GF-D8 (cell line): Measurements from ENCODE around the gene DNAL4.

Source experiments
- DNase-seq: peaks from one replicate; lab custom pipeline; 2025; lab: John Stamatoyannopoulos, UW

Gene DNAL4

DNA sequence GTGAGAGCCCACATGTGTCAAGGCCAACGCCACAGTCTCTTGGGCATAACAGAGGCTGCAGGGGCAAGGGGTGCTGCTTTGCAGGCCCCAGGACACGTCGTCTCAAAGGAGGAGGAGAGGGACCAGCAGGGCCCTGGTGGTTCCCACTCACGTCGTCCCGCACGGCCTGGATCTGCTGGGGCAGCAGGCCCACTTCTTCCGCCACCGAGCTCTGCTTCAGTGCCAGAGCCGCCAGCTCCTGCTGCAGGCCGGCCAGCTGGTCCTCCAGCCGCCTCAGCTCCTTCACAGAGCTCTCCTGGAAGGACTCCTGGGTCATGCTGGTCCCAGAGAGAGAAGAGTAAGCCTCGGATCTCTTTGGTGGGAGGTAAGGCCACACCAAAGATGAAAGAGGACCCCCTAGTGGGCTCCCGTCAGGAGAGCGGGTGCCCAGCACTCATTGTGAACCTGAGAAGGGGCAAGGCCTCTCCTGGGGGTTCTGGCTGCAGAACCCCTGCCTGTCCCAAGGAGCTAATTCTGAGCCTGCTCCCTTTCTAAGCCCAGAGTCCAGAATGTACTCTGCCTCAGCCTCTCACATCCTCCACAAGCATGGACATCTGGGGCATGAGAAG, 53.7 kb downstream of the DNAL4 start:
- DNase-seq: no peak

DNA sequence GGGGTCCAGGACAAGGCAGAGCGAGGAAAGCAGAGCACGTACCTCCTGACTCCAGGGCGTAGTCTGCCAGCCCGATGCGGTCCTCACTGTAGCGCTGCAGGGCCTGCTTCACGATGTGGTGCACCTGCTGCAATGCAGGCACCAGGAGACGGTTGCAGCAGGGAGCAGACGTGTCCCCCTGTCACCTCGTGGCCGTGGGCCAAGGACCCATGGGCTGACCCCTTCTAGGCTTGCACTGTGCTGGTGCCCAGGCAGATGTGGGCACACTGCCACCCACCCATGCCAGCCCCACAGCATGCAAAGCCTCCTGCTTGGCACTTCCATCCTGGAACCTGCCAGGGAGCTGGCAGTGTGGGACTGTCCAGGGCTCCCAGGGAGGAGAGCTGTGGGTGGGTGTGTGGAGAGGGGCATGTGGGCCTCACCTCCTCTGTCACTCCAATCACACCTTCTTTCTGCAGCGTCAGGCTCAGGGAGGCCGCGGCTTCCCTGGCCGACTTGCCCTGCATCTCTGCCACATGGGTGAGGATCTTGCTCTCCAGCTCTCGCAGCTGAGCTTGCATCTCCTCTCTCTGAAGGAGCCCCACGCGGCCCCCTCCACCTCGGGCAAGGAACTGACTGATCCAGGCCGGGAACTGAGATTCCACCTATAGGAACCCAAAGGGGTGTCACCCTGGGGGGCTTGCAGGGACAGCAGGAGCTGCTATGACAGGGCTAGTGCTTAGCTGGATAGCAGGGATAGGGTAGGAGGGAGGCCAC, 54.5 kb downstream of the DNAL4 start:
- no peak for DNase-seq

DNA sequence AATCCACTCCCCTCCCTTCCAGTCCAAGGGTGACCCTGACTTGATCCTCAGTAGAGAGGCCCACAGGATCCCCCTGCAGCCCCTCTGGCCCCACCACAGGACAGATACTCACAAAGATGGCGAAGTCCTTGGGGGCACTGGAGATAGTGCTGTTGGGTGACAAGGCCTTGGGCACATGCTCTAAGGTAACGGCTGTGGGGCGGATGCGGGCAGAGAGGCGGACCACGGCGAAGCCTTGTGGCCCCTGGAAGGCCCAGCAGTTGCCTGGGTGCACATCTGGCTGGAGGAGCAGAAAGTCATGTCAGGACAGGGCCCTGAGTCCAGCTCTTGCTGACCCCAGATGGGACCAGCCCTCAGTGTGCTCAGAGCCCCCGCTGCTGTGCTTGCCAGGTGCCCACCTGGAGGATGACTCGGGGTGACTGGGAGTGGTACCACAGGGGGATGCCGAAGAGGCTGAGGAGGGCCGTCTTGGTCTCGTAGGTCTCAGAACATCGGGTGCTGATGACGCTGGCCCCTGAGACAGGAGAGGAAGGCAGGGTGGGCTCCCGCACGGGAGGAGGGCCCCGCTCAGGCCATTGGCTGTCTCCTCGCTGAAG, 55.4 kb downstream of the DNAL4 start:
- DNase-seq: no peak

DNA sequence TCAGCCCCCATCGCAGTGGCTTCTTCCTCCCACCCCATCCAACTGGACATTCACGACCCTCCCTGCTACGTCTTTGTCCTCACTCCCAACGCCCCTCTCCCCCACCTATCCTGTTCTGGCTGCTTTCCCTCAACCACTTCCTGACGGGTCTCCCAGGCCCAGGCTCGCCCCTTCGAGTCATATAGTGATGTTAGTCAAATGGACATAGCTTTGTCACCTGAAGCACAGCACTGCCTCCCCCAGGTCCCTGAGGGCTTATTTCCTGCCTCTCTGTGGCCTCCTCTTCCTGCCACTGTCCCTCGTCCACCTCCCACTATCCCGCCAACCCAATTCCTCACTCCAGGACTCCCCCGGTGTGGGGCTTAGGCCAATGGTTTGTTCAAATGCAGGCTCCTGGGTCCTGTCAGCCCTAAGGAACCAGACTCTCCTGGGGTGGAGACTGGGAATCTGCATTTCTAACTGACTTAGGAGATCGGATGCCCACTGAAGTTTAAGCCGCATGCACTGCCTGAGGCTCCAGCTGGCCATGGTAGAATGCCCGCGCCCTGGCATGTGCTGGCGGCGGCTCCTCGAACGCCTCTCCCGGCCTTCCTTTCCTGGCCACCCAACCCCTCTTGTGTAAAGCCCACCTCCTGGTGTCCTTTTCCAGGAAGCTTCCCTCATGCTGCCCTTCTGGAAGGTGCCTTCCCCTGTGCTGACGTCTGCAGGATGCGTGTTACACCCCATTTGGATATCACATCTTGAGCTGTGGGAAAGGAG, 56.5 kb downstream of the DNAL4 start:
- DNase-seq: no peak

DNA sequence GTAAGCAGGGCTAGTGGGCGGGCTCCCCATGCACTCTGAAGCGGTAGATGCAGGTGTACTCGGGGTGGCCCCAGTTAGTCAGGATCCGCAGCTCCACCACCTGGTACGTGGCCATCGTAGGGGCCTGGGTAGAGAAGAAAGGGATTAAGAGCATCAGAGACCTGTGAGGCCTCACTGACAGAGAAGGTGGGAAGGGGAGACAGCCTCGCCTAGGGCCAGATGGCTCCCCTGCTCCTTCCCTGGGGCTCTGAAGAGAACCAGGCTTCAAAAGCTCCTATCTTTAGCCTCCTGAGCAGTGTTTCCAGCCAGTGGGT, 57.7 kb downstream of the DNAL4 start:
- no peak for DNase-seq

DNA sequence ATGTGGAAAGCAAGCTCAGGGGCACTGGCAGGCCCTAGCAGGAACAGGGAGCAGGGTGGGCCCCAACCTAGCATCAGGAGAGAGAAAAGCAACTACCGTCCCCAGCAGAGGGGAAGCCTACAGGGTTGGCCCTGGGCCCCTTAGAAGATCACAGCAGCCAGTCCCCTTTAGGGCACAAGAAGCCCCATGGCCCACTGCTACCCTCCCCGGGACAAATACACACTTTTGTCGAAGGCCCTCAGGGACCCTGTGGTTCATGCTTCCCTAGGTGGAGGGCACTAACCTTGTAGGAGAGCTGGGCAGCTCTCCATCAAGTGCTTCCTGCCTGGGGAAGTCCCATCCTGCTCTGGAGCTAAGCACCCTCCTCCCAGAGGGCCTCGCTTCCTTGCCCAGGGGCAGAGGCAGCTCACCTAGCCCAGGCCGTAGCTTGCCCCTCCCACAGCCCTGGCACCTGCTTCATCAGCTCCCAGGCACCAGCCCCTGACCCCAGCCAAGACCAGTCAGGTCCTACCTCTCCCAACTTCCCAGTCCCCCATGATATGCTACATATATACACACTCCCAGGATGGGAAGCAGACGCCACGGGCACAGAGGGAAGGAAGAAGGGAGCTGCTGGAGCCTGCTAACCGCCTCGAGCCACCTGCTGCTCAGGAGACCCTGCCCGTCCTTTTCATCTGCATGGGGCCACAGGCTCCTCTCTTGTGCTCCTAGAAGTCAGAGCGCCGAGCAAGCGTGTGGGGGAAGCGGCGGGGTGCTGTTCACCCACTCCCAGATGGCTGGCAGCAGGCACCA, 58.3 kb downstream of the DNAL4 start:
- DNase-seq: no peak

DNA sequence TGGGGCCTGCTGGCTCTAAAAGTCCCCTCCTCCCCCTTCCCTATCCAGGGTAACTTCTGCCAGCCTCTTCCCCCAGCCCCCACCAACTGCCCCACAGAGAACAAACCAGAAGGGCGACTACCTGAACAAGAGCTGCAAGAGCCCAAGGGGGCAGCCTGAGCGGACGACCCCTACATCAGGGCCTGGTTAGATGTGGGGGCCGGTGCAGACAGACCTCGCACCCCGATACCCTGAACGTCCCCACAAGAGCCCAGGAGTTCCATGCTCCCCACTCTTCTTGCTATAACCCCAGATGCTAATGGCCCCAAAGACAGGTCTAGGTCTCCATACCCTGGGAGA, 58.8 kb downstream of the DNAL4 start:
- no peak for DNase-seq

DNA sequence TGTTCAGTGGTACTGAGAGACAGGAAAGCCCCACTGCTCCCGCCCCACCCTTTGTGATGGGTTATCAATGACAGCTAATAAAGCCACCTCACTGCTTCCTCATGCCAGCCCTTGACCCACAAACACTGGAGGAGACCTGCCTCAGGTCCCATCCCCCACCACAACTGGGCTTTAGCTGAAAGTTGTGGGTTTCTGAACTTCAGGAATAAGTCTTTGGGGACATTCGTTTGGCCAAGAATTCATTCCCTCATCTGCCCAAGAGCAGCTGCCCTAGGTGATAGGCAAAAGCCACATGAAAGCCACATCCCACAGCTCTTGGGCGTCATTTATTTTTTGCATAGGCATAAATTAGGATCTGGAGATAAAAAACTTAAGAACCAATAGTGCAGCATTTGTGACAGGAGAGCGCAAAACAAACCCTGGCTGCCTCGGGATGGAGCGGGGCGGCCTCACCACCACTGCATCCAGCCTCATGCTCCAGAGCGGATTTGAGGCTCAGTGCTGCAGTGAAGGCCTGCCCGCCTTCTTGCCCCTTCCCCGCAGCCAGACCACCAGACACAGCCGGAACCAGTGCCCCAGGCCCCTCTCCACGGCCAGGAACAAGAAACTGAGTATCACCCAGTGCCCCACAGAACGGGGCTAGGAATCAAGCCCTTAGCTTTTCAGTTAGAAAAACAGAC, 59.4 kb downstream of the DNAL4 start:
- DNase-seq: no peak

DNA sequence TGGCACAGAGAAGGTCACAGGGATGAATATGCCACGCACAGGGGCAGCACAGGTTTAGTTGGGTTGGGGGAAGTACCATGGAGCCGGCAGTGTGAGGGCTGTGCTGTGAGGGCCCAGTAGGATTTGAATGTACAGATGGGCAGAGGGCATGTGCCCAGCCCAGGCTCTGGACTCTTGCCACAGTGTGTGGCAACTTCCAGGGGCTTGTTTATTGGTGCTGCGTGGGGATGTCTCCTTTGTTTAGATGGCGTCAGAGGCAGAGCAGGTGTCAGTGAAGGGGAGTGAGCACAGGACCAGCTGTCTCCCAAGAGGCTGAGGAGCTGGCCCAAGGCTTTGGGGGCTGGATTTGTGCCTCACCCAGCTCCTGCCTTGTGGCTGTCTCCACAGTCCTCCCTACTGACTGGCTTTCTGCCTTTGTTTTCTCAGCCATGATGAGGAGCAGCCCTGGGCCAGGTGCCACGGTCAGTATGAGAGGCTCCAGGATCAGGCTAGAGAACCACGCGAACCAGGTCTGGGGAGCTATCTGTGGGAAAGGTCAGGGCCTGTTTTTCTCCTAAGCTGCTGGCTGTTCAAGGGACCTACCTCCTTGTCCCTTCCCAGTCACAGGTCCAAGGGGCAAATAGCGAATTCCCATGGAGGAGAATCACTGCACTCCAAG, 60.1 kb downstream of the DNAL4 start:
- no peak for DNase-seq

DNA sequence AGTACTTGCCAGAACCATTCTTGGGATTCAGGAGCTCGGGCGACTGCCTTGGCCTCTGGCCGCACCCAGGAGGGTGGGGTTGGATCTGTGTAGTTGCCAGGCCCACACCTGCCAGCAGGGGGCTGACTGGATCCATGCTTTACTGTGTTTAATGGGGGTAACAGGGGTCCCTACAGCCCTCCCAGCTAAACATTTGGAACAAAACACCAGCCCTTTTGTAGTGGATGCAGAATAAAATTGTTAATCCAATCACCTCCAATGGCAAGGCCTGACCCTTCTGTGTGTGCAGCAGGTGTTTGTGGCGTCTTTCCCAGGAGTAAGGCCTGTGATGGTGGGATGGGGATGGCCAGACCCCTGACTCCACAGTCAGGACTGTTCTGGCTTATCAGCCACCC, 60.6 kb downstream of the DNAL4 start:
- DNase-seq: no peak

DNA sequence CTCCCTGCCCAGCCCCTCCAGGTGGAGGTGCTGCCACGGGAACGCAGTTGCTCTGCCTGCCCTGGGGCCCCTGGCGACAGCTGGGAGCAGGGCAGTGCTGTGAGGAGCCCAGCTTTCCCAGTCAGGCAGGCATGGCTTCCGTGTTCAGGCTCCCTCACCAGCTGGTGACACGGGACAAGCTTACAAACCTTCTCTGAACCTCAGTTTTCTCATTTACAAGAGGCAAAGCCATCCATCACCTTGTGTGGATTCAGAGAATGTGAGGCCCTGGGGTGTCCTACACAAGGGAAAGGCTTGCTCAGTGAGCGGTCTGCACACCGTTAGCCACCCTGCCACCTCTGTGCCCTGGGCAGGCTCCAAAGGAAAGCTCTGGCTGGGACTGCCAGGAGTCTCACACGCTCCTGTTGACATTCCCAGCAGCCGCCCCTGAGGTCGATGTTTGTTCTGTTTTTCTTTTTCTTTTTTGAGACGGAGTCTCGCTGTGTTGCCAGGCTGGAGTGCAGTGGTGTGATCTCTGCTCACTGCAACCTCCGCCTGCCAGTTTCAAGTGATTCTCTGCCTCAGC, 61.6 kb downstream of the DNAL4 start:
- no peak for DNase-seq

DNA sequence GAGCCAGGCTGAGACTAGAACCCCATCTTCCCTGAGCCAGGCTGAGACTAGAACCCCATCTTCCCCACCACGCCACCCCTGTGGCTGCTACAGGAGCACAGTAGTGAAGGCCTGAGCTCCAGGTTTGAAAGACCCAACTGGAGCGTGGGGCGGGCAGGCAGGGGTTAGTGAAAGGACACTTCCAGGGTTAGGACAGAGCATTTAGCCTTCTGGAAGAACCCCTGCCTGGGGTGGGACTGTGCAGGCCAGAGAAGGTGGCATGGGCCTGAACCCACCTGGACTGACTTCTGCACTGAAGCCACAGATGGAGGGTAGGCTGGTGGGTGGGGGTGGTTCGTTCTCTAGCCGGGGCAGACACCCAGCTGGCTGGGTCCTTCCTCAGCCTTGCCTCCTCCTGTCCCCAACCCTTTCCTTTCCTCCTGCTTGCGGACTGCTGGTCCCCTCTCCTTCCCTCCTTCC, 62.2 kb downstream of the DNAL4 start:
- no peak for DNase-seq

DNA sequence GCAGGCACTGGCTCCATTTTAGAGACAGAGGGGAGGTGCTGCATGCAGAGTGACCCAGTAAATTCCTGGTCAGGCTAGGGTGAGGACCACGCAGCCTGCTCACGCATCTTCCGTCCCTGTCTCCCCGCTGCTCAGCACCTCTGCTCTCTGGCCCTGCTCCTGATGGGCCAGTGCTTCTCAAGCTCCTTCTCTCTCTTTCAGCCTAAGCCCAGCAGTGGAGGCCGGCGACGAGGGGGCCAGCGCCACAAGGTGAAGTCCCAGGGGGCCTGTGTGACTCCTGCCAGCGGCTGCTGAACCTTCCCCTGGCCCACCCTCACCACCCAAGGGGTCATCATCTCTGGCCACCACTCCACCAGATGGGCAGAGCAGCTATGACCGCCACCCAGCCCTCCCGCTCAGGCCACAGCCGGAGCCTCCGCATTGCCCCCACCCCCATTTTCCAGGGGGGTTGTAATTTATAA, 63.5 kb downstream of the DNAL4 start:
- no peak for DNase-seq

DNA sequence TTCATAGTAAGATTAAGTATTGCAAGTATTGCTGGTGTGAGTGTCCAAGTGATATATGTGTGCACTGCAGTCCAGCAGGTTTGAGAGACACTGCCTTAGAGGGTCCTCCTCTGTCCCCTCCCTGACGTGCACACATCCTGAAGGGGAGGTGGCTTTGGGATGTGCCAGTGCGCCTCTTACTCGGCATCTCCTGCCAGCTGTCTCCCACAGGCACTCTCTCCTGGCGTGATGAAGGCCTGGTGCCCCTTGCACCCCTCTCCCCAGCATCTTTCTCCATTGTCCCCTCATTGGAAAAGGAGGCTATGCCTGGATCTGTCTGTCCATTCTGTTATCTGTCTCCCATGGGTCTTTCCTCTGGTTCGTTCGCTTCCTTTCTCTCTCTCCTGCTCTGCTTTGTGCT, 64.0 kb downstream of the DNAL4 start:
- DNase-seq: no peak

DNA sequence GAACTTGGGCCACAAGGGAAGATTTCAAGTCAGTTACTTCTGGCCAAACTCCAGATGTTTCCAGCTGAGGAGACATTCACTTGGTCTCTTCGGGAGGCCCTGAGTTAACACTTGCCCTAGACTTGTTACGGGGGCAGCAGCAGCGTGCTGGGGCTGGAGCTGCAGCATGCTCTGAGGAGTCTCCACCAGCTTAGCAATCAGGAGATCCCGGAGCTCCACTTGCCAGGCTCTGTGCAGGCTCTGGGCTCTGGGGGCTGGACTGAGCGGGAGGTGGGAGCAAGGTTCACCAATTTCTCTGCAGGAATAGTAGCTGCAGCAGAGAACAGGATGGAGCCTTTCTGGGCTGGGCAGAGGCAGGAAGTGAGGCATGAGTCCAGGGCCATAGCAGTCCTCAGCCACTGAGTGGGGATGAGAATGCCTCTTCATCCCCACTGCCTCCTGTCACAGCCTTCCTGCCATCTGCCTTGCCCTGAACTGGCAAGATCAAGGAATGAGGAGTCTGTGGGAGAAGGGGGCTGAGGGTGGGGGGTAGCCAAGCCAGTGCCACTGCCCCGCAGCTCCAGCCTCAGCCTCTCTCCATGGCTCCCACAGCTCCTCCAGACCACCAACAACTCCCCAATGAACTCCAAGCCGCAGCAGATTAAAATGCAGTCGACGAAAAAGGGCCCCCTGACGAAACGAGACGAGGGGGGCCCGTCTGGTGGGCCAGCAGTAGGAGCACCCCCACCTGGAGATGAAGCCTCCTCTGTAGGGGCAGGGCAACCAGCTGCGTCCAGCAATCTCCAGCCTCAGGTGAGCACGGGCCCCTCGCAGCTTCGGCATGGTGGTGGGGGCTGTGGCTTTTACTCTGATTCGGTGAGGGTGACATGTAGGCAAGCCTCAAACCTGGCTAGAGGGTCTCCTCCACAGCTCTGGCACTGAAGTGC, 64.8 kb downstream of the DNAL4 start:
- no peak for DNase-seq
